CD8-positive, alpha-beta memory T cell (primary cell): Measurements from ENCODE around the gene NUDT1. TPM values are rescaled to one million over a fixed set of nuclear protein-coding genes. Genes with fewer than 3 reads are reported as not detected.
"Not testable (repeated sequence)": the region's sequence is repeated elsewhere in the genome, so short reads cannot be mapped to it uniquely, and the experiment has no call there.

Experiments used
- CTCF ChIA-PET: fragments of 350-600 bp; sonication (Branson Sonifier 250); formaldehyde crosslinking; loops from one replicate; lab custom pipeline; 2021; ENCODE audit warnings: antibody characterized with exemption; lab: Charles Lee
- POLR2A ChIA-PET: fragments of 350-600 bp; sonication (Branson Sonifier 250); formaldehyde crosslinking; loops from one replicate; lab custom pipeline; 2021; ENCODE audit warnings: antibody characterized with exemption; lab: Charles Lee
- DNase-seq, 5 donors: peaks; one replicate each; pipeline versions ENCODE4 v3.0.0 to v3.0.0-alpha.2; 2020 to 2022; ENCODE audit warnings: mixed read lengths in 1 of 5
- H3K27ac ChIP-seq: one replicate; pipeline ENCODE4 v1.7.0; 2013; ENCODE audit warnings: low read depth, mild to moderate bottlenecking, low read length, moderate library complexity
- H3K27me3 ChIP-seq: 2 replicates; pipeline ENCODE4 v1.7.0; 2013; ENCODE audit warnings: low read length, mild to moderate bottlenecking; ENCODE audit not compliant: insufficient read depth, poor library complexity, severe bottlenecking
- H3K36me3 ChIP-seq: 2 replicates; pipeline ENCODE4 v1.7.0; 2013; ENCODE audit warnings: mild to moderate bottlenecking, low read length, moderate library complexity; ENCODE audit not compliant: insufficient read depth
- H3K4me1 ChIP-seq: 2 replicates; pipeline ENCODE4 v1.7.0; 2013; ENCODE audit warnings: mild to moderate bottlenecking, low read length, moderate library complexity; ENCODE audit not compliant: insufficient read depth
- H3K4me3 ChIP-seq: 2 replicates; pipeline ENCODE4 v1.7.0; 2013; ENCODE audit warnings: mild to moderate bottlenecking, low read length
- H3K9me3 ChIP-seq: 2 replicates; pipeline ENCODE4 v1.7.0; 2013; ENCODE audit warnings: mild to moderate bottlenecking, low read length
- H3K27ac Mint-ChIP-seq, 8 donors: one replicate each; pipeline ENCODE4 v1.8.0; 2020 to 2021; ENCODE audit warnings: mixed read lengths in 8 of 8, mild to moderate bottlenecking in 6 of 8, inconsistent platforms in 3 of 8, moderate library complexity in 3 of 8
- H3K27me3 Mint-ChIP-seq, 2 donors: one replicate each; pipeline ENCODE4 v1.8.0; 2020 to 2021; ENCODE audit warnings: mixed read lengths in 2 of 2, mild to moderate bottlenecking in 1 of 2, moderate library complexity in 1 of 2
- H3K36me3 Mint-ChIP-seq, 3 donors: one replicate each; pipeline ENCODE4 v1.8.0; 2020 to 2021; ENCODE audit warnings: mixed read lengths in 3 of 3, inconsistent platforms in 1 of 3, mild to moderate bottlenecking in 1 of 3
- H3K4me1 Mint-ChIP-seq, 3 donors: one replicate each; pipeline ENCODE4 v1.8.0; 2020 to 2021; ENCODE audit warnings: mixed read lengths in 3 of 3, inconsistent platforms in 1 of 3, mild to moderate bottlenecking in 1 of 3
- H3K4me3 Mint-ChIP-seq, 7 donors: one replicate each; pipeline ENCODE4 v1.8.0; 2020 to 2021; ENCODE audit warnings: mixed read lengths in 7 of 7, mild to moderate bottlenecking in 6 of 7, moderate library complexity in 4 of 7, inconsistent platforms in 2 of 7
- H3K9me3 Mint-ChIP-seq, 5 donors: one replicate each; pipeline ENCODE4 v1.8.0; 2020 to 2022; ENCODE audit warnings: mixed read lengths in 5 of 5, mild to moderate bottlenecking in 3 of 5, moderate library complexity in 2 of 5, inconsistent platforms in 1 of 5
- polyA plus RNA-seq: library from polyadenylated mRNA; unstranded; fragments of 300-500 nt; fragmentation: Illumina TruSeq; gene quantifications from one replicate; pipeline ENCODE4 v1.2.3, GENCODE V29; 2021
- total RNA-seq, 2 experiments: library from RNA; stranded (reverse); gene quantifications; one replicate each; pipeline ENCODE4 v1.2.3, GENCODE V29; 2021

NUDT1 gene
- total and polyA plus RNA-seq, 3 experiments from 2014 or later, result 52.7 to 89.8 (median 83.1) TPM

DNA sequence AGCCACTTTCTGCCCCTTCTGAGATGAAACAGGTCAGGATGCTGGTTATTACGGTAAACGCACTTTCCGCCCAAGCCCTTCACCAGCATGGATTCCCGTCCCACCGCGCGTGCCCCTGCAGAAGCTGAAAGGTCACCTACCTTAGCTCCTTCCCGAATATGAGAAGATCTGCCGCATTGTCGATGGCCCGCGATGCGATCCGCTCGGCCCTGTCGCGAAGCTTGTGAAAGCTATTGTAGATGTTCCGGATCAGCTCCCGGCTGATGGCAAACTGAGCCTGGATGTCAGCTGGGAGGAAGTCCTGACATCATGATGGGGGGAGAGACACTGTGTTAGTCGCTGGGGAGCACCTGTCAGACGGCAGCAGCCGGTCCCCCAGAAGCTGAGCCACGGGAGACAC lies 22.1 kb downstream of the NUDT1 start:
- Mint-ChIP-seq H3K36me3 (peaks cover 5 to 6% (median 5%) of the 10 kb centered on the region in 3 donors), H3K27ac (peak overlapping the region in 1 of 8 donors; percentile 43), H3K27me3 (no peaks in the 10 kb centered on the region), H3K4me1 (peaks cover 0 to 8% (median 7%) of the 10 kb centered on the region in 3 donors), H3K4me3 (peak overlapping the region in 1 of 7 donors; percentile 32), H3K9me3 (no peaks in the 10 kb centered on the region)
- Histone ChIP-seq H3K9me3 (no peaks in the 10 kb centered on the region), H3K4me1 (no peaks in the 10 kb centered on the region), H3K27me3 (no peaks in the 10 kb centered on the region), H3K27ac (no peak overlapping the region), H3K4me3 (no peak overlapping the region), H3K36me3 (no peaks in the 10 kb centered on the region)
- no peak for DNase-seq
- ChIA-PET CTCF (no interaction called here), POLR2A (no interaction called here)

DNA sequence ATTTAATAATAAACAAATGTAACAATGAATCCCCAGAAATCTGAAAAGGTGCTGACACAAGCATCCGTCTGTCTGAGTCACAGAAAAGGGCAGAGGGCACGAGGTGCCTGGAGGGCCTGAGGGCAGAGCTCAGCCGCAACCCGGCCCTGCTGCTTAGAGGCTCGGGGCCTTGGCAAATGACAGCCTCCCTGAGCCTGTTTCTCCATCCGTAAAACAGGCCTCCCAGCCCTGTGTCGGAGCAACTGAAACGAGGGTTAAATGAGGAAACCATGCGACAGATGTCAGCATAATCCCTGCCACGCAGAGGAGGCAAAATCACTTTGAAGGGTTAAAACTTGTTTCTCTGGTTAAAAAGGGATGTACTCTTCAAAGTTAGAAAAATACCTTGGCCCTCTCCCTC lies 24.9 kb downstream of the NUDT1 start:
- DNase-seq, result no peak
- H3K27me3 ChIP-seq, result no peaks in the 10 kb centered on the region
- no peak overlapping the region for H3K4me3 ChIP-seq
- Mint-ChIP-seq H3K27me3 (no peaks in the 10 kb centered on the region), H3K36me3 (peaks cover 5 to 12% (median 11%) of the 10 kb centered on the region in 3 donors), H3K9me3 (no peaks in the 10 kb centered on the region), H3K27ac (no peak overlapping the region), H3K4me3 (no peak overlapping the region), H3K4me1 (no peaks in the 10 kb centered on the region)
- no peaks in the 10 kb centered on the region for H3K4me1 ChIP-seq
- H3K27ac ChIP-seq, result no peak overlapping the region
- ChIA-PET CTCF (no interaction called here), POLR2A (no interaction called here)
- no peaks in the 10 kb centered on the region for H3K36me3 ChIP-seq
- no peaks in the 10 kb centered on the region for H3K9me3 ChIP-seq

DNA sequence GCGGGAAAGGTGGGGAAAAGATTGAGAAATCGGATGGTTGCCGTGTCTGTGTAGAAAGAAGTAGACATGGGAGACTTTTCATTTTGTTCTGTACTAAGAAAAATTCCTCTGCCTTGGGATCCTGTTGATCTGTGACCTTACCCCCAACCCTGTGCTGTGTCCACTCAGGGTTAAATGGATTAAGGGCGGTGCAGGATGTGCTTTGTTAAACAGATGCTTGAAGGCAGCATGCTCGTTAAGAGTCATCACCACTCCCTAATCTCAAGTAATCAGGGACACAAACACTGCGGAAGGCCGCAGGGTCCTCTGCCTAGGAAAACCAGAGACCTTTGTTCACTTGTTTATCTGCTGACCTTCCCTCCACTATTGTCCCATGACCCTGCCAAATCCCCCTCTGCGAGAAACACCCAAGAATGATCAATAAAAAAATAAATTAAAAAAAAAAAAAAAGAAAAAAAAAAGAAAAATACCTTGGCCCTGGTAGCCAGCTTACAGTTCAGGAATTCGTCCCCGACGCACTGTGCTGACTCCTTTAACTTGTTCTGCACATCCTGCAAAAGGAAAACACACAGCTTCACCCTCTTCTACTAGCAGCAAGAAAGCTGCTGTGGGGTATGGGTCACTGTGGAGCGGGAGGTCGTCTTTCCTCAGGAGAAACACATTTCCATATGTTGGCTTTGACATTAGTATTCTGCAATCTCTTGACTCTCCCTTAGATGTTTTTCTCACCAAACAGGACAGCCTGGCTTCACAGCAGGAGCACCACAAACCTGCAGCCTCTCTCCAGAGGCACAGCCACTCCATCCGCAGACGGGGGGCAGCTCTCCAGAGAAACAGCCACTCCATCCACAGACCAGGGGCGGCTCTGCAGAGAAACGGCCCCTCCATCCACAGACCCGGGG lies 27.3 kb downstream of the NUDT1 start:
- H3K4me1 ChIP-seq, H3K27ac ChIP-seq, DNase-seq, H3K4me1 Mint-ChIP-seq, H3K36me3 ChIP-seq, H3K4me3 Mint-ChIP-seq, H3K27me3 ChIP-seq, H3K9me3 ChIP-seq, H3K4me3 ChIP-seq, CTCF ChIA-PET, H3K27ac Mint-ChIP-seq, H3K27me3 Mint-ChIP-seq, H3K9me3 Mint-ChIP-seq, POLR2A ChIA-PET: not testable (repeated sequence)
- H3K36me3 Mint-ChIP-seq, result peaks cover under 1 to 12% (median 10%) of the 10 kb centered on the region in 3 donors

DNA sequence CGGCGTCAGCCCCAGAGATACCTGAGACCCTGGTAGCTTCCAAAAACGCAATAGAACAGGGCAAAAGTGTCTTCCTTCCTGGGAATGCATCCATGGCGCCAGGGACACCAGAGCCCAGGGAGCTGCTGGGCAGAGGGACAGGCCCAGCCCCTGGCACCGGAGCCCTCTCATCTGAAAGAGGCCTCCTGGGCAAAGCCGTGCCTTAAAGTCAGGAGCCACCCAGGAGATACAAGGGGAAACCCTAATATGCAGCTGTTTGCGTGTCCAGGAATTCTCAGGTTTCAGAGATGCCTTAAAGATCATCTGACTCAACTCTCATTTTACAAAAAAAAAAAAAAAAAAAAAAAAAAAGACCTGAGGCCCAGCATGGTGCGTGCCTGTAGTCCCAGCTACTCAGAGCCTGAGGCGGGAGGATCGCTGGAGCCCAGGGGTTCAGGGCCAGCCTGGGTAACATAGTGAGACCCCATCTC lies 28.0 kb downstream of the NUDT1 start:
- POLR2A ChIA-PET, result no interaction called here
- no peak overlapping the region for H3K27ac ChIP-seq
- peaks cover 0 to 13% (median 10%) of the 10 kb centered on the region in 3 donors for H3K36me3 Mint-ChIP-seq
- CTCF ChIA-PET, result no interaction called here
- no peaks in the 10 kb centered on the region for H3K9me3 Mint-ChIP-seq
- H3K27ac Mint-ChIP-seq, result no peak overlapping the region
- H3K27me3 Mint-ChIP-seq, result no peaks in the 10 kb centered on the region
- no peak overlapping the region for H3K4me3 ChIP-seq
- no peaks in the 10 kb centered on the region for H3K9me3 ChIP-seq
- H3K4me1 Mint-ChIP-seq, result no peaks in the 10 kb centered on the region
- H3K27me3 ChIP-seq, result no peaks in the 10 kb centered on the region
- no peaks in the 10 kb centered on the region for H3K36me3 ChIP-seq
- no peak for DNase-seq
- H3K4me3 Mint-ChIP-seq, result no peak overlapping the region
- H3K4me1 ChIP-seq, result no peaks in the 10 kb centered on the region

DNA sequence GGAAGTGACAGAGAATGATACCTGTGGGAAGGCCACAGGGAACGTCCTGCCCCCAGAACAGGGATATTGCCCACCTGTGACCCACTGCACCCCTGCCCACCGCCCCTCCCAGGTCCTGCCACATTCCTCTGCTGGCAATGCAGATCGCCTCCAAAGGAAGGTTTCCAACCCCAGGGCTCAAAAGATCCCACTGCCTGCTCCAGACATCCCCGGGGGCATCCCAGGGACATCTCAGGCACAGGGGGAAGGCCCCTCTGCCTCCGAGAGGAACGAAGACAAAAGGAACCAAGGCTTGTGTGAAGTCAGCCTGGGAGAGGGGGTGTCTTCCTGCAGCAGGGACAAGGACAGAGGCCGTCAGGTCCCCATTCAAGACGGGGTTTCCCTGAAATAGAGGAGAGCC lies 28.5 kb downstream of the NUDT1 start:
- Histone ChIP-seq H3K4me1 (no peaks in the 10 kb centered on the region), H3K27ac (no peak overlapping the region), H3K27me3 (no peaks in the 10 kb centered on the region), H3K36me3 (no peaks in the 10 kb centered on the region), H3K9me3 (no peaks in the 10 kb centered on the region), H3K4me3 (no peak overlapping the region)
- H3K9me3 Mint-ChIP-seq, result no peaks in the 10 kb centered on the region
- no peak for DNase-seq
- H3K27ac Mint-ChIP-seq, result no peak overlapping the region
- no peaks in the 10 kb centered on the region for H3K4me1 Mint-ChIP-seq
- H3K27me3 Mint-ChIP-seq, result no peaks in the 10 kb centered on the region
- POLR2A ChIA-PET, result no interaction called here
- H3K36me3 Mint-ChIP-seq, result peaks cover 0 to 13% (median 9%) of the 10 kb centered on the region in 3 donors
- CTCF ChIA-PET, result no interaction called here
- H3K4me3 Mint-ChIP-seq, result no peak overlapping the region

DNA sequence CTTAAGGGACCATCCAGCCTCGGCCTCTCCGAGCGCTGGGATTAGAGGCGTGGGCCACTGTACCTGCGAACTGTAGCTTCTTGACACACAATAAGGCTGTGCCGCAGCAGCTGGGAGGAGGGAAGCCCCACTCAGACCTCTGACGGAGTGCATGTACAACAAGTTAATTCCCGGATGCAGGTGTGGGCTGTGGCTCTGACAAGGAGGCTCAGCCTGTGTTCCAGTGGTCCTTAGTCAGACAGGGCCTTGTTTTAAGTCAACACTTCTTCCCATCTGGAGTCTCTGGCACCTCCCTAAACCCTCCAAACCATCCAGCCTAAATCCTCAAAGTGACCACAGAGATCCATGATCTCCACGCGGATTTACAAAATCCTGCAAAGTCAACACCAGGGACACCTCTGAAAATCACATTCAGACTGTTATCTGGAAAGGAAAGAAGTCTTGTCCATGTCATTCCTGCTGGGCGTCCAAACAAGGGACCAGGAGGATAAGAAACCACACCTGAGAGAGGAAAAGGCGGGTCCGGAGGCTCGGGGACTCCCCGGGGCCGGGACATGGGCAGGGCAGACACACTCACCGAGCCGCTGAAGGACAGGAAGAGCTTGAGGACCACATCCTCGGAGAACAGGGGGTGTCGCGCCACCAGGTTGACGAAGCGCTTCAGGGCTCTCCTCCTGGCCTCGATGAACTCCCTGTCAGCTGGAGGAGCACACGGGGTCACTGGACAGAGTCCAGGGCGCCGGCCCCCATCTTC lies 29.4 kb downstream of the NUDT1 start:
- no peak overlapping the region for H3K27ac ChIP-seq
- H3K9me3 Mint-ChIP-seq, result no peaks in the 10 kb centered on the region
- H3K4me1 Mint-ChIP-seq, result no peaks in the 10 kb centered on the region
- no peak for DNase-seq
- ChIA-PET POLR2A (no interaction called here), CTCF (no interaction called here)
- H3K36me3 ChIP-seq, result no peaks in the 10 kb centered on the region
- H3K36me3 Mint-ChIP-seq, result peaks cover 0 to 13% (median 8%) of the 10 kb centered on the region in 3 donors
- no peak overlapping the region for H3K4me3 ChIP-seq
- no peaks in the 10 kb centered on the region for H3K9me3 ChIP-seq
- peak overlapping the region in 1 of 8 donors; percentile 43 for H3K27ac Mint-ChIP-seq
- H3K27me3 ChIP-seq, result no peaks in the 10 kb centered on the region
- H3K4me1 ChIP-seq, result no peaks in the 10 kb centered on the region
- no peak overlapping the region for H3K4me3 Mint-ChIP-seq
- H3K27me3 Mint-ChIP-seq, result no peaks in the 10 kb centered on the region

DNA sequence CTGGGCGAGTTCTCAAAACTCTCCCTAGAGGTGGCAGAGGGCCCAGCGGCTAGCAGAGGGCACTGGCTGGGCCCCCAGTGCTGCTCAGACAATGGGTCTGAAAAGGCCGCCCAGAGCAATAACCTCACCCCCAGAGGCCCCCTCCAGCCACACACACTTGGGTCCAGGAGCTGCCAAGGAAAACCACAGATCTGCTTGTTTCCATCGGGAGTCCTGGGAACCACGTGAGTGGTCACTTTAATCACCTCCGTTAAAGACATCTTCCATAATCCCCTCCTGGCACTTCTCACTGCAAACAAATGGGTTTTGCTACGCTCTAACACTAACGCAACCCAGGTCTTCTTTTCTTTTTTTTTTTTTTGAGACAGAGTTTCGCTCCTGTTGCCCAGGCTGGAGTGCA lies 30.0 kb downstream of the NUDT1 start:
- Mint-ChIP-seq H3K4me3 (no peak overlapping the region), H3K27ac (no peak overlapping the region), H3K36me3 (peaks cover 0 to 17% (median 8%) of the 10 kb centered on the region in 3 donors), H3K27me3 (no peaks in the 10 kb centered on the region), H3K4me1 (no peaks in the 10 kb centered on the region), H3K9me3 (no peaks in the 10 kb centered on the region)
- ChIA-PET POLR2A (no interaction called here), CTCF (no interaction called here)
- Histone ChIP-seq H3K9me3 (no peaks in the 10 kb centered on the region), H3K4me1 (no peaks in the 10 kb centered on the region), H3K4me3 (no peak overlapping the region), H3K36me3 (no peaks in the 10 kb centered on the region), H3K27me3 (no peaks in the 10 kb centered on the region), H3K27ac (no peak overlapping the region)
- DNase-seq, result no peak

DNA sequence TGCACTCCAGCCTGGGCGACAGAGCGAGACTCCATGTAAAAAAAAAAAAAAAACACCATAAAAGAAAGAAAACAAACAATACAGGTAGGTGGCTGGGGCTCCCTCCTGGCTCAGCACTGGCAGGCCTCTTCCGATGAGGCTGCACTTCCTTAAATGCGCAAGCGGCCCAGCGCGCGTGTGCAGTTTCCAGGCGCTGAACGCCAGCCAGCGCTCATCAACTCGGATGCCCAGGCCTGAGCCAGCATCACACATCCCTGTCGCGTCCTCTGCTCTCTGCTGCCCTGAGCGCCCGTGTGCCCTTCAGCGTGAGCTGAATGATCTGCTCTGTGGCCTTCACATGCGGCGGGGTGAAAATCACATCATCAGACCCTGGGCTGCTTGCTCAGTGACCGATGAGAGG lies 31.8 kb downstream of the NUDT1 start:
- no peaks in the 10 kb centered on the region for H3K9me3 ChIP-seq

More for the DNA sequence above, 31.8 kb downstream of the NUDT1 start:
- no peak overlapping the region for H3K27ac Mint-ChIP-seq
- H3K27ac ChIP-seq, result no peak overlapping the region
- no peaks in the 10 kb centered on the region for H3K27me3 ChIP-seq
- CTCF ChIA-PET, result no interaction called here
- POLR2A ChIA-PET, result no interaction called here
- peaks cover 0 to 20% (median 8%) of the 10 kb centered on the region in 3 donors for H3K36me3 Mint-ChIP-seq
- no peaks in the 10 kb centered on the region for H3K4me1 ChIP-seq
- H3K4me3 Mint-ChIP-seq, result no peak overlapping the region
- no peak for DNase-seq
- H3K4me3 ChIP-seq, result no peak overlapping the region
- no peaks in the 10 kb centered on the region for H3K4me1 Mint-ChIP-seq
- H3K27me3 Mint-ChIP-seq, result no peaks in the 10 kb centered on the region
- H3K36me3 ChIP-seq, result no peaks in the 10 kb centered on the region
- no peaks in the 10 kb centered on the region for H3K9me3 Mint-ChIP-seq
